ENCODE results near the gene CATSPERD.

CATSPERD gene

DNA sequence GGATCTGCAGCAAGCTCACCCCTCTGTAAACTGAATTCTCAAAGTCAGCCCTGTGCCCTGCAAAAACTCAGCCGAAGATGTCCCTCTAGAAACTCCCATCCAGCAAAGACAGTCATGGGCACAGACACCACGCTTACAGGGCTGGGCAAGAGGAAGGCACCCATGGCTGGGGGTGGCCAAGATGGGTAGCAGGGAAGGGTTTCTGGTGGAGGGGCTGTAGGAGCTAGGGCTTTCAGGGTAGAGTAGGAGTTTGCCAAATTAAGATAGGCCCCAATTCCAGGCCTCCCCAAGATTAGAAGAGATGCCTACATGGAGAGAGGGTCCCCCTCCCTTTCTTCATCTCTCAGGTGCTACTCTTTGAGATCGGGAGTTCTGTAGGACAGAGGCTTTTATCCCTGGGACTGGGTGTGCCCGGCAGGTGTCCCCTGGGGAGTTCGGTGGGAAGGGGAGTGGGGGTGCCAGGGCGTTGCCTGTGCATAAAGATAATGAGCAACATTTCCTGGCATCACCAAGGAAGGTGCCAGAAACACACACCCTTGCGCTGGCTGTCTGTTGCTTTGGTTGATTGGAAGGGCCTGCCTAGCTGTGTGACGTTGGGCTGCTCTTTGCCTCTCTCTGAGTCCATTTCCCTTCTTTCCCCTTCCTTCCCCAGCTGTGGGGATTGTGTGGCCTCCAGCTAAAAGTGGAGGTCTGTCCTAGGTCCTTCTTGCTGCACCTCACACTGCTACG, 93.8 kb downstream of the CATSPERD start:
- H3K27ac ChIP-seq = no peak overlapping the region
- TF ChIP-seq, protein P1, sequence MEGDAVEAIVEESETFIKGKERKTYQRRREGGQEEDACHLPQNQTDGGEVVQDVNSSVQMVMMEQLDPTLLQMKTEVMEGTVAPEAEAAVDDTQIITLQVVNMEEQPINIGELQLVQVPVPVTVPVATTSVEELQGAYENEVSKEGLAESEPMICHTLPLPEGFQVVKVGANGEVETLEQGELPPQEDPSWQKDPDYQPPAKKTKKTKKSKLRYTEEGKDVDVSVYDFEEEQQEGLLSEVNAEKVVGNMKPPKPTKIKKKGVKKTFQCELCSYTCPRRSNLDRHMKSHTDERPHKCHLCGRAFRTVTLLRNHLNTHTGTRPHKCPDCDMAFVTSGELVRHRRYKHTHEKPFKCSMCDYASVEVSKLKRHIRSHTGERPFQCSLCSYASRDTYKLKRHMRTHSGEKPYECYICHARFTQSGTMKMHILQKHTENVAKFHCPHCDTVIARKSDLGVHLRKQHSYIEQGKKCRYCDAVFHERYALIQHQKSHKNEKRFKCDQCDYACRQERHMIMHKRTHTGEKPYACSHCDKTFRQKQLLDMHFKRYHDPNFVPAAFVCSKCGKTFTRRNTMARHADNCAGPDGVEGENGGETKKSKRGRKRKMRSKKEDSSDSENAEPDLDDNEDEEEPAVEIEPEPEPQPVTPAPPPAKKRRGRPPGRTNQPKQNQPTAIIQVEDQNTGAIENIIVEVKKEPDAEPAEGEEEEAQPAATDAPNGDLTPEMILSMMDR (conservative IDR thresholded peaks at IDR 0.05) = no peak

- H3K27ac ChIP-seq = no peak overlapping the region
- TF ChIP-seq, protein P1 (conservative IDR thresholded peaks at IDR 0.05) = no peak
Observed at GRCh38 chr19:5814852-5815246, 94.4 kb downstream of the CATSPERD start.

DNA sequence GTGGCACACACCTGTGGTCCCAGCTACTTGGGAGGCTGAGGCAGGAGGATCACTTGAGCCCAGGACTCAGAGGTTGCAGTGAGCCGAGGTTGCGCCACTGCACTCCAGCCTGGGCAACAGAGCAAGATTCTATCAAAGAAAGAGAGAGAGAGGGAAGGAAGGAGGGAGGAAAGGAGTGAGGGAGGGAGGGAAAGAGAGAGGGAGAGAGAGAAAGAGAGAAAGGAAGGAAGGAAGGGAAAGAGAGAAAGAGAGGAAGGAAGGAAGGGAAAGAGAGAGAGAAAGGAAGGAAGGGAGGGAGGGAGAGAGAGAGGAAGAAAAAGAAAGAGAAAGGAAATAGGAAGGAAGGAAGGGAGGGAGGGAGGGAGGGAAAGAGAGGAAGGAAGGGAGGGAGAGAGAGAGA, 96.8 kb downstream of the CATSPERD start:
- H3K27ac ChIP-seq = no peak overlapping the region
- TF ChIP-seq, protein P1 (conservative IDR thresholded peaks at IDR 0.05) = no peak

DNA sequence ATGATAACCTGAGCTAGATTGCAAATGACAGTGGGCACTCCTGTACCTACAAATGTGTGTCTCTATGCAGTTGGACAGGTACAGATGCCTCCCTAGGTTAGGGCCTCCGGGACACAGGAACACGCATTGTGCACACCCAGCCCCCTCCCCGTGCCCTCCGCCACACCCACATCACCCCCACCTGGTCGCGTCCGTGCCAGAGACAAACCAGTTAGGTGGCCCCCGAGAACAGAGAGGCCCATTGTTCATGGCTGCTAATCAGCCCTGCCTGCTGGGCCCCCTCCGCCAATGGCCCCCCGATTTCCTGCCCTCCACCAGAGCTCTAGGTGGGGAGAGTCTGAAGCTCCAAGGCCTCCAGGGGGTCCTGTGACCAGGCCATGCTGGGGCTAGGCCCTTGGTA, 98.2 kb downstream of the CATSPERD start:
- H3K27ac ChIP-seq = no peak overlapping the region
- TF ChIP-seq, protein P1 (conservative IDR thresholded peaks at IDR 0.05) = no peak

DNA sequence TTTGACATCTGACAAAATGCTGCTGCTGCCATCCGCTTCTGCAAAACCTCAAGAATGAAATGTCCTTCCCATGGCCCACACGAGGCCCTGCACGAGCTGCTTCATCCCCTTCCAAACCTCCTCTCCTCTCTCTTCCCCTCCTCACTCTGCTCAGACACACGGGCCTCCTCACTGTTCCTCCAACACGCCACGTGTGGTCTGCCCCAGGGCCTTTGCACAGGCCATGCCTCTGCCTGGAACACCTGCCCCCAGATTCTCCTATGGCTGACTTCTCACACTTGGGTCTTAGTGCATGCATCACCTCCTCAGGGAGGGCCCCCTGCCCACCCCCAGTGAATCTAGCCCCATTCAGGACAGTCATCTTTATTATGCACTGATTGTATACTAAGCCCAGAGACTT, 100.3 kb downstream of the CATSPERD start:
- no peak overlapping the region for H3K27ac ChIP-seq
- TF ChIP-seq, protein P1 (conservative IDR thresholded peaks at IDR 0.05) = no peak

DNA sequence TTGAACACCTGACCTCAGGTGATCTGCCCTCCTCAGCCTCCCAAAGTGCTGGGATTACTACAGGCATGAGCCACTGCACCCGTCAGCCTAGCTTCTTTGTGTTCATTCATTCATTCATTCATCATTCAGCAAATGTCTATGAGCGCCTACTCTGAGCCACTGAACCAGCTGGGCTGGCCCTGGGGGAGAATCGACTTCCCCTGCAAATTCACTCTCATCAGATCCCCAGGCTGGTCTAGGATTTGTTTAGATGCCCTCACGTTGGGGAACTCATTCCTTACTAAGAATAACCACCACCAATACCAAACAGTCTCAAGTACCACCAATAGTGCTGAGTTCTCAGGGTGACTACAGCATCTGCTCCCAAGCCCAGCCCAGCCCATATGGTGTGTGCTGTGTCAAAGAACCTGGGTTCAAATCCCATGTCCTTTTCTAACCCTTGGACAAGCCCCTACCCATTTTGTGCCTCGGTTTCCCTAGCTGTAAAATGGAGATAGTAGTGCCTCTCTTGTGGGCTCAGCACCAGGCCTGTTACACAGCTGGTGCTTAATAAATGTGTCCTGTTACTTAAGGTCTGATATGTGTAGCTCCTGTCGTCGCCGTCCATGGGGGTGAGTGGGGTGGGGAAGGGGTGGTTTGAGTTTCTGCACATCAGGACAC, 101.2 kb downstream of the CATSPERD start:
- TF ChIP-seq, protein P1 (conservative IDR thresholded peaks at IDR 0.05) = no peak
- H3K27ac ChIP-seq = no peak overlapping the region

GRCh38 chr19:5822181-5822844, 101.9 kb downstream of the CATSPERD start:
- H3K27ac ChIP-seq = no peak overlapping the region
- TF ChIP-seq, protein P1 (conservative IDR thresholded peaks at IDR 0.05) = no peak

Measured in VCaP (cell line).